GM23248 (cell line): ENCODE measurements around the gene ADH1B. TPM values are rescaled to one million over a fixed set of nuclear protein-coding genes. Genes with fewer than 3 reads are reported as not detected.
A peak's percentile ranks its signal among the peaks of the same experiment; 100 is the strongest.

Experiments
- DNase-seq: peaks from one replicate; pipeline ENCODE4 v3.0.0-alpha.2; 2015
- H2AFZ ChIP-seq: fragments of 200-600 bp; sonication (generic); 2 replicates; pipeline ENCODE4 v1.6.1; 2016; ENCODE audit warnings: antibody characterized with exemption
- H3F3A ChIP-seq: fragments of 200-600 bp; sonication (generic); 2 replicates; pipeline ENCODE4 v1.6.1; 2016; ENCODE audit warnings: mild to moderate bottlenecking, antibody characterized with exemption, mixed run types; ENCODE audit not compliant: insufficient read depth
- H3K27ac ChIP-seq: fragments of 200-600 bp; sonication (generic); 2 replicates; pipeline ENCODE4 v1.5.1; 2016; ENCODE audit warnings: mild to moderate bottlenecking
- H3K27me3 ChIP-seq: fragments of 200-600 bp; sonication (generic); replicated peaks from 2 replicates; pipeline ENCODE4 v1.6.1; 2016; ENCODE audit warnings: mild to moderate bottlenecking; ENCODE audit not compliant: insufficient read depth
- H3K36me3 ChIP-seq: fragments of 200-600 bp; sonication (generic); 2 replicates; pipeline ENCODE4 v1.6.1; 2016; ENCODE audit warnings: low read depth, mild to moderate bottlenecking
- H3K4me1 ChIP-seq: fragments of 200-600 bp; sonication (generic); 2 replicates; pipeline ENCODE4 v1.6.1; 2016; ENCODE audit warnings: mild to moderate bottlenecking; ENCODE audit not compliant: insufficient read depth
- H3K4me2 ChIP-seq: fragments of 200-600 bp; sonication (generic); one replicate; pipeline ENCODE4 v1.6.1; 2016; ENCODE audit warnings: mild to moderate bottlenecking; ENCODE audit not compliant: unreplicated experiment
- H3K4me3 ChIP-seq: fragments of 200-600 bp; sonication (generic); 2 replicates; pipeline ENCODE4 v1.5.1; 2016; ENCODE audit warnings: mild to moderate bottlenecking
- H3K79me2 ChIP-seq: fragments of 200-600 bp; sonication (generic); 2 replicates; pipeline ENCODE4 v1.6.1; 2016; ENCODE audit warnings: mild to moderate bottlenecking; ENCODE audit not compliant: insufficient read depth
- H3K9ac ChIP-seq: fragments of 200-600 bp; sonication (generic); 2 replicates; pipeline ENCODE4 v1.6.1; 2016; ENCODE audit warnings: mild to moderate bottlenecking
- H3K9me2 ChIP-seq: fragments of 200-600 bp; sonication (generic); 2 replicates; pipeline ENCODE4 v1.6.1; 2016; ENCODE audit warnings: mixed run types, mild to moderate bottlenecking, moderate library complexity; ENCODE audit not compliant: insufficient read depth
- H3K9me3 ChIP-seq: fragments of 200-600 bp; sonication (generic); one replicate; pipeline ENCODE4 v1.6.1; 2017; ENCODE audit warnings: low read depth
- H4K20me1 ChIP-seq: fragments of 200-600 bp; sonication (generic); 2 replicates; pipeline ENCODE4 v1.6.0; 2016; ENCODE audit not compliant: insufficient read depth
- EZH2 ChIP-seq: fragments of 200-600 bp; sonication (generic); IDR thresholded peaks from 2 replicates; pipeline ENCODE4 v1.6.1; 2018; ENCODE audit warnings: antibody characterized with exemption, mild to moderate bottlenecking; ENCODE audit not compliant: insufficient read depth, poor library complexity, severe bottlenecking
- EZH2phosphoT487 ChIP-seq: fragments of 200-600 bp; sonication (generic); IDR thresholded peaks from 2 replicates; pipeline ENCODE4 v1.6.1; 2018; ENCODE audit warnings: antibody characterized with exemption, moderate library complexity, mild to moderate bottlenecking, low read depth; ENCODE audit not compliant: insufficient read depth
- WGBS, 2 experiments: methylation state at CpG; one replicate each; pipeline ENCODE4 v1.1.6; 2015 to 2017; ENCODE audit warnings: low lambda C conversion rate in 2 of 2, low coverage in 1 of 2; ENCODE audit errors: missing lambda C conversion rate in 2 of 2; 5-methylcytosine and 5-hydroxymethylcytosine counted together
- in situ Hi-C: fragments of 300-500 bp; cut with MboI; formaldehyde crosslinking; loops from 2 replicates; pipeline ENCODE4 v1.15.0; 2020
- polyA plus RNA-seq: library from polyadenylated mRNA; unstranded; fragments of >200 nt; fragmentation: Nextera tagmentation; extraction: Ambion mirVana; gene quantifications from 2 replicates; pipeline ENCODE4 v1.2.1, GENCODE V29; 2016
- total RNA-seq: library from RNA; depleted of rRNA; stranded (reverse); fragments of >200 nt; shearing (Covaris generic); gene quantifications from 2 replicates; pipeline ENCODE4 v1.2.3, GENCODE V29; 2014

Gene ADH1B
- total and polyA plus RNA-seq, 2 experiments from 2014 or later = 0.15 TPM; not detected in 1

GRCh38 chr4:99361899-99362275 lies 40.7 kb upstream of the ADH1B start:
- no peaks in the 10 kb centered on the region for H4K20me1 ChIP-seq
- no peak for TF ChIP-seq EZH2
- no peak for TF ChIP-seq EZH2phosphoT487
- no peak for DNase-seq

GRCh38 chr4:99361268-99361898 lies 40.2 kb upstream of the ADH1B start:
- Histone ChIP-seq H2AFZ (peak overlapping the region; percentile 27), H3K4me3 (no peak overlapping the region), H3K4me2 (no peak overlapping the region), H3K79me2 (no peaks in the 10 kb centered on the region), H3K9ac (no peak overlapping the region), H3K9me3 (no peaks in the 10 kb centered on the region), H4K20me1 (no peaks in the 10 kb centered on the region), H3K9me2 (no peaks in the 10 kb centered on the region), H3K27ac (no peak overlapping the region), H3K27me3 (no peaks in the 10 kb centered on the region), H3K36me3 (no peaks in the 10 kb centered on the region), H3F3A (no peaks in the 10 kb centered on the region), H3K4me1 (peaks cover 9% of the 10 kb centered on the region; the same call in 1 of the 2 replicates)
- TF ChIP-seq EZH2 (no peak), EZH2phosphoT487 (no peak)
- peak; percentile 8 for DNase-seq
- in situ Hi-C loops = no loop called here

More at GRCh38 chr4:99361899-99362275, 40.7 kb upstream of the ADH1B start:
- Histone ChIP-seq H3K4me2 (no peak overlapping the region), H3F3A (no peaks in the 10 kb centered on the region), H3K9me3 (no peaks in the 10 kb centered on the region), H3K36me3 (no peaks in the 10 kb centered on the region), H3K9me2 (no peaks in the 10 kb centered on the region), H3K79me2 (no peaks in the 10 kb centered on the region), H3K27me3 (no peaks in the 10 kb centered on the region), H3K9ac (no peak overlapping the region), H3K4me1 (peaks cover 13% of the 10 kb centered on the region; the same call in 1 of the 2 replicates), H2AFZ (peak overlapping the region; percentile 27), H3K4me3 (no peak overlapping the region), H3K27ac (no peak overlapping the region)
- in situ Hi-C loops = no loop called here

- no peaks in the 10 kb centered on the region for H3F3A ChIP-seq
- no peaks in the 10 kb centered on the region for H3K9me2 ChIP-seq
- no peak overlapping the region for H2AFZ ChIP-seq
- DNase-seq = no peak
- H3K4me3 ChIP-seq = no peak overlapping the region
- H3K27ac ChIP-seq = no peak overlapping the region
- H3K79me2 ChIP-seq = no peaks in the 10 kb centered on the region
- no peak overlapping the region for H3K9ac ChIP-seq
- H3K4me1 ChIP-seq = peaks cover 9% of the 10 kb centered on the region; the same call in 1 of the 2 replicates
- H3K27me3 ChIP-seq = no peaks in the 10 kb centered on the region
- no peaks in the 10 kb centered on the region for H3K36me3 ChIP-seq
- no peak for TF ChIP-seq EZH2phosphoT487
- no peak for TF ChIP-seq EZH2
- no peaks in the 10 kb centered on the region for H3K9me3 ChIP-seq
- in situ Hi-C loops = no loop called here
- no peaks in the 10 kb centered on the region for H4K20me1 ChIP-seq
- no peak overlapping the region for H3K4me2 ChIP-seq
- 71 to 73% methylated on average over 26 of the region's 27 CpGs for WGBS, 2 experiments
Observed at GRCh38 chr4:99359480-99360204, 38.4 kb upstream of the ADH1B start.

GRCh38 chr4:99357948-99358347 lies 36.7 kb upstream of the ADH1B start:
- H2AFZ ChIP-seq = no peak overlapping the region
- no peak overlapping the region for H3K27ac ChIP-seq
- no peaks in the 10 kb centered on the region for H3F3A ChIP-seq
- H3K9me3 ChIP-seq = no peaks in the 10 kb centered on the region
- no peak overlapping the region for H3K4me3 ChIP-seq
- in situ Hi-C loops = no loop called here
- no peaks in the 10 kb centered on the region for H4K20me1 ChIP-seq
- H3K79me2 ChIP-seq = no peaks in the 10 kb centered on the region
- no peaks in the 10 kb centered on the region for H3K9me2 ChIP-seq
- no peak overlapping the region for H3K4me2 ChIP-seq
- H3K9ac ChIP-seq = no peak overlapping the region
- H3K36me3 ChIP-seq = no peaks in the 10 kb centered on the region
- TF ChIP-seq EZH2phosphoT487 (no peak), EZH2 (no peak)
- no peaks in the 10 kb centered on the region for H3K27me3 ChIP-seq
- no peak for DNase-seq
- H3K4me1 ChIP-seq = peaks cover 9% of the 10 kb centered on the region; the same call in 1 of the 2 replicates
- 30 to 38% methylated on average over 2 of the region's 2 CpGs for WGBS, 2 experiments
